Activated CD8-positive, alpha-beta memory T cell treated with anti-CD3 and anti-CD28 coated beads for 4 hours (primary cell): ENCODE data around the gene PRKN.

Experiments used
- DNase-seq, 2 donors: peaks; one replicate each; pipeline ENCODE4 v3.0.0-alpha.2; 2020; ENCODE audit warnings: low read depth in 2 of 2

PRKN gene

GRCh38 chr6:161415302-161415855, 1312.2 kb downstream of the PRKN start:
- no peak for DNase-seq

DNA sequence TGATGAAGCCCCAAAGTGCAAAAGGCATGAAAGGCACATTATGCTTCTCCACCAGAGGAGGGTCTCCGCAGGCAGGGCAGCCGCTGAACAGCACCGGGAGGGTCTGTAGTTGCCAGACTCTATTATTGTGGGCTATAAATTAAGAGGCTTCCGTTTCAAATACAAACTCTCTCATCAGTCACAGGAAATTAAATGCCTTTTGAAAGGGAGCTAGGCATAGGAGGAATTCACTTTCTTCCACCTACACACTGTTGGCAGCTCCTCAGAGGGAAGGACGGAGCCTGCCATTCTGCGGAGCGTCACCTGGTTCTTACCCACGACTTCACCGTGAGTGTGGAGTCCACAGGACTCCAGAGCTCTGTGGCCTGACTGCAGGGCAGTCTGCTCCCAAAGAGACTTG, 1312.9 kb downstream of the PRKN start:
- no peak for DNase-seq

DNA sequence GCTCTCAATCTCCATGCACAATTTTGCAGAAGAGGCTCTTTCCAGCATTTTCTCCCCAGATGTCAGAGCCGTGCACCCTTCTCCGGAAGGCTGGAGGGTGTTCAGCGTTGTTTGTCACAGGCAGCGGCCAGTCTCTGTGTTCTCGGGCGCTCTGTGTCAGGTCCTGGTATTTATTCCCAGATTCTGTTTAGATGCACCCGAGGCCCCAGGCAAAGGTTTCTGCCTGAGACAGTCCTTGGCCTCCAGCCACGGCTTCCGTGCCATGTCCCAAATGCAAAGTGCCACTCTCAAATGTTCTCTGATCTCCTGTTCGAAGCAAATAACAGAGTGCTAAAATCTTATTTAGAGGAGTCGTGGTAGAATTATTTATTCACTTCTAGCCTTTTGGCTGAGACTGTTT, 1313.4 kb downstream of the PRKN start:
- DNase-seq, result no peak

- DNase-seq, result no peak
Measured at GRCh38 chr6:161413355-161413771, 1314.2 kb downstream of the PRKN start.

DNA sequence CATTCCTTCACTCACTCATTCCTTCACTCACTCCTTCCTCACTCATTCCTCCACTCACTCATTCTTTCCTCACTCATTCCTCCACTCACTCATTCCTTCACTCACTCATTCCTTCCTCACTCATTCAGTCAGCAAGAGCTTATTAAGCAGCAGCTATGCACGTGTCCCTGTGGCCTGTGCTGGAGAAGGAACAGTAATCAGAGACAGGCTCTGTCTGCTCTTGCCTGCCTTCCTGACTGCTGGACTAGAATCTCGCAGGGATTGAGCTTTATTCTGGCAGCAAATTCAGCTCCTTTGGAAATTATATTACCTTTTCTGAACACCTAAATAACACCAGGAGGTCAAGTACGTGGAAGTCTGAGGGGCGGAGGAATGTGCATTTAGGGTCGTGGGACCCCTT, 1314.8 kb downstream of the PRKN start:
- DNase-seq, result no peak

- DNase-seq, result no peak
Measured at GRCh38 chr6:161411265-161411944, 1316.2 kb downstream of the PRKN start.

DNA sequence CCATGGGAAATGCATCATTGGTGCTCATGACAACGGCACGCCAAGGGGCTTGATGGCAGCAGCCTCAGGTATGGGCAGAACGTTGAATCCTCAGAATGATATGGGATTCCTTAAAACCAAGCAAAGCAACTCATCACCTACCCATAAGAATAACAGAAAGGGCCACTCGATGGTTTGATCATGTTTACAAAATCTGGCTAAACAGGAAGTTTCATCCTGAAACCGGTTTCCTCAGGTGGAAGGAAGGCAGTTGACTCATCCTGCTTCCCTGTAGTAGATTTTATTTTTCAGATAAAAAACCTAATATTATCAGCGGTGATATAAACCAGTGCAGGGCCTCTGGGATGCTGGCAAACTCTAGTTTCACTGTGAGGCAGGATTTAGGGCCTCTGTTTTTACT, 1316.8 kb downstream of the PRKN start:
- no peak for DNase-seq

DNA sequence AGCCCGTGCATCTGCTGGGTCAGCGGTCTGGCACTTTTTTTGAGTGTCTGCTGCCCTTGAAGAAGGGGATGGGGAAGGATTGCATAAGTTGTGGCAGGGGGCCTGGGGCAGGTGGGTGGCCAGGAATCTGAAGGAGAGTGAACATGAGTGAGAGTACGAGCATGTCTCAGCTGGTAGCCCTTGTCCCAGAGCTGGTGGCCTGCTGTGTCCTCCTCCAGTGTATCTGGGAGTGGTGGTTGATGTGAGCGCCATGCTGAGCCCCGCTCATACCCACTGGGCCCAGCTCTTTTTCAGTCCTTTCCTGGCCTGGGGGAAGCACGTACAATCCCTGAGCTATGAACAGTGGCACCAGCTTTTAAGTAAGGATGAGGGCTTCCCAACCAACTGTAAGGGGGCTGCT, 1317.5 kb downstream of the PRKN start:
- DNase-seq, result no peak

DNA sequence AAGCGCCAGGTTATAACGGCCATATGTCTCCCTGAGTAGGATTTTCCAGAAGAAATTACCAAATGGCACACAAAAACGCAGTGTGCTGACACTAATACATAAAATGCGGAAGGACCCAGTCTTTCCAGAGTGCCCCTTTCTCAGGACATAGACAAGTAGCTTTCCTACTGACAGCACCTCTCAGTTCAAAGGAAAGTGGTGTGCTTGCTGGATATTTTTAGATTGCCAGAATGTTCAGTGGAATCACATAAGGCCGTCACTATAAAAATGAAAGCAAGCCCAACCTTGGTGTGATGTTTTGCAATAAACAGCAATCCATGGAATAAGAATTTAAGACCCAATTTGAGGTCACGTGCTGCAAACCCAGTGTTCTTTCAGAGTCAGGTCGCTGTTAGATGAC, 1318.2 kb downstream of the PRKN start:
- no peak for DNase-seq

- no peak for DNase-seq
Measured at GRCh38 chr6:161408041-161408440, 1319.5 kb downstream of the PRKN start.

DNA sequence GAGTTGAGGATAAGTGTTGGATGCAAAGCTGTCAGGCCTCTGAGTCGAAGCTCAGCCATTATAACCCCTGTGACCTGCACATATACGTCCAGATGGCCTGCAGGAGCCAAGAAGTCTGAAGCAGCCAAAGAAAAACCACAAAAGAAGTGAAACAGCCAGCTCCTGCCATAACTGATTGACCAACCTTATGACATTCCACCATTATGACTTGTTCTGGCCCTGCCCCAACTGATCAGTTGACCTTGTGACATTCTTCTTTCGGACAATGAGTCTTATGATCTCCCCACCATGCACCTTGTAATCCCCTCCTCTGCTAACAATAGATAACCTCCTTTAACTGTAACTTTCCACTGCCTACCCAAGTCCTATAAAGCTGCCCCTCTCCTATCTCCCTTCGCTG, 1320.0 kb downstream of the PRKN start:
- no peak for DNase-seq

- no peak for DNase-seq
Measured at GRCh38 chr6:161407115-161407514, 1320.5 kb downstream of the PRKN start.

DNA sequence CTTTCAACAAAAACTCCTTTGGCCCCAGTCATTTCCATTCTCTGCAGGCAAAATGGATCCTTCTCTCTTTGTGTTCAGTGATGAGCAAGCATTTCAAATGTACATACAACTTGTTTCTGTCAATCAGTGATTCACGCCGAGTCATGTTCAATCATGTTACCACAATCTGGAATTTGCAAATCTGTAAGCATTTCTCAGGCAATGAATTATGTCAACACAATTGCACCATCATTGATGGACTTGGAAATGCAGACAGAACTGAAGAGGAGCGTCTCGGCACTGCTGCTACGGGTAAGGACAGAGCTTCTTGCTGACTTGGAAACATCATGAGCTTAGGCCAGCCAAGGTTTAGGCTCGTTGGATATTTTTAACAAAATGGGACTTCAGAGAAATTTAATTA, 1320.9 kb downstream of the PRKN start:
- no peak for DNase-seq

DNA sequence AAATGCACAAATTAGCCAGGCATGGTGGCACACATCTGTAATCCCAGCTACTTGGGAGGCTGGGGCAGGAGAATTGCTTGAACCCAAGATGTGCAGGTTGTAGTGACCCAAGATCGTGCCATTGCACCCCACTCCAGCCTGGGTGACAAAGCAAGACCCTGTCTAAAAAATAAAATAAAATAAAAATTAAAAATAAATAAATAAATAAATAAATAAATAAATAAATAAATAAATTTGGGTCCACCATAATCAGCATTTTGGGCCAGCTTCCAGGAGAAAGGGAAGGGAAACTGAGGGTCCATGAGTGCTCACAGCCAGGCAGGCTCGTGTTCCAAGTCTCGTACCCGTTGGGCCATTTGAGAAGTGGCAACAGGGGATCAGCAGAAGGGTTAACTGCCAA, 1322.1 kb downstream of the PRKN start:
- no peak for DNase-seq

- no peak for DNase-seq
Measured at GRCh38 chr6:161403717-161404116, 1323.8 kb downstream of the PRKN start.

GRCh38 chr6:161401587-161402309, 1325.8 kb downstream of the PRKN start:
- no peak for DNase-seq

GRCh38 chr6:161400671-161401070, 1326.9 kb downstream of the PRKN start:
- no peak for DNase-seq

DNA sequence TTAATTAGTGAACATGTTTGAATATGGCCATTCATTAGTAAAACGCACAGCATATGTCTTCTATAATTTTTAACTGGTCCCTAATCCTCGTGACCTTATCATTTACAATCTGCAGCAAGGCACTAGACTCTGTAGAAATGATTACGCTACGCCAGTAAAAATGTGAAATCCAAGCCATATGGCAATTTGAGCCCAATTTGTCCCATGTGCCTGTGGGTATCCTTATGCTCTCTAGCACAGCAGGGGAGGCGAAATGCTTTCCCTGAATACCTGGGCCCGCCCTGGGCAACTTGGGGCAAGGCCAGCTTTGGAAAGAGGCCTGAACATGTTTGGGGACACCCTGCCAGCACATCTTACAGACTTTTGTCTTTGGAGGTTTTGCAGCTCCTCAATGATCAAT, 1331.0 kb downstream of the PRKN start:
- no peak for DNase-seq

- no peak for DNase-seq
Measured at GRCh38 chr6:161395716-161396231, 1331.8 kb downstream of the PRKN start.

GRCh38 chr6:161394437-161394836, 1333.1 kb downstream of the PRKN start:
- DNase-seq, result no peak

- DNase-seq, result peak; percentile 8 to 39
Measured at GRCh38 chr6:161393839-161394364, 1333.7 kb downstream of the PRKN start.

- DNase-seq, result no peak
Measured at GRCh38 chr6:161393292-161393691, 1334.3 kb downstream of the PRKN start.

DNA sequence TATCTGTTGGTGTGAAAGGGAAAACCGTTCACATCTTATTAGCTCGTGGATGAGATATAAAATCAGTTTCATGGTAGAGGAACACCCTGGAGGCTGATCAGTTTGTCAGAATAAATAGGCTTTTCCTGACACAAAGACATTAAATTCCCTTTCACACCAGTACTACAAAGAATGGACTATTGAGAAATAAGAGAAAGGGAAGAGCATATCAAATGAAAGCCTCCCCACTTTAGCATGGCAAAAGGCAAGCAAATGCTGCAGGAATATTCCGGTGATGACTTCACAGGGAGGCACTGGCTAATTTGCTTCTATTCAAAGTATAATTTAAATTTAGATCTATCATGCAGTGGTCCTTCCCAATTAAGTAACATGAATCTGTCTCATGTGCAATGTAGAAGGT, 1337.8 kb downstream of the PRKN start:
- DNase-seq, result no peak
